GM12801 (cell line): Measurements from ENCODE around the gene CASP8AP2.

Experiments
- CTCF ChIP-seq: IDR thresholded peaks from one replicate; pipeline ENCODE4 v1.5.1; 2011; ENCODE audit warnings: control low read depth; ENCODE audit not compliant: insufficient read length; ENCODE audit errors: extremely low read depth

Gene CASP8AP2

GRCh38 chr6:89830170-89830809 lies 610 bp downstream of the CASP8AP2 start:
- TF ChIP-seq CTCF: no peak

DNA sequence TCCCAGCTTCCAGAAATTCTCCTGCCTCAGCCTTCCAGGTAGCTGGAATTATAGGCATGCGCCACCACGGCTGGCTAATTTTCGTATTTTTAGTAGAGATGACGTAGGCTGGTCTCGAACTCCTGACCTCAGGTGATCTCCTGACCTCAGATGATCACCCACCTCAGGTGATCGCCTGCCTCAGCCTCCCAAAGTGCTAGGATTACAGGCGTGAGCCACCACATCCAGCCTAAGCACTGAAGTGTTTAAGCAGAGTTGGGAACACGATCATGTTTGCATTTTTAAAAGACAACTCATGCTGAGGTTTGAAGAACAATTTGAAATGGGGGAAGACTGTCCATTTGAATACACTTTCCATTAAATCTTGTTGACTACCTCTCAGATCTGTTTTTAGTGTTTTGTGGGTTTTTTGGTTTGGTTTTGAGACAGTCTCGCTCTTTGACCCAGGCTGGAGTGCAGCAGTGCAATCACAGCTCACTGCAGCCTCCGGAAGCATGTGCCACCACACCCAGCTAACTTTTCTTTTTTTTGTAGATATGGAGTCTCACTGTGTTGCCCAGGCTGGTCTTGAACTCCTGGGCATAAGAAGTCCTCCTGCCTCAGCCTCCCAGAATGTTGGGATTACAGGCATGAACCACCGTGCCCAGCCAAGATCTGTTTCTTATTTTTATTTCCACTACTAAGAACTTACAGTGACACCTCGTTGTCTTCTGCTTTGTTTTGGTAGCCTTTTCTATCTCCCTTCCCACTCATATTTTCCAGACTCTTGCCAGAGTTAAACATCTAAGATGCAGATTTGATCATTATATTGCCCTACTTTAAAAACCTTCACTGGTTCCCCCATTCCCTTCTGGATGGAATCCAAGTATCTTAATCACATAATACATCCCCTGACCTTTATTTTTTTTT lies 5.5 kb downstream of the CASP8AP2 start:
- TF ChIP-seq CTCF: no peak

- TF ChIP-seq CTCF: no peak
These were observed 7.1 kb downstream of the CASP8AP2 start for GRCh38 chr6:89836639-89837222.

GRCh38 chr6:89840538-89840937 lies 10.9 kb downstream of the CASP8AP2 start:
- TF ChIP-seq CTCF: no peak

GRCh38 chr6:89842228-89842627 lies 12.5 kb downstream of the CASP8AP2 start:
- TF ChIP-seq CTCF: no peak

DNA sequence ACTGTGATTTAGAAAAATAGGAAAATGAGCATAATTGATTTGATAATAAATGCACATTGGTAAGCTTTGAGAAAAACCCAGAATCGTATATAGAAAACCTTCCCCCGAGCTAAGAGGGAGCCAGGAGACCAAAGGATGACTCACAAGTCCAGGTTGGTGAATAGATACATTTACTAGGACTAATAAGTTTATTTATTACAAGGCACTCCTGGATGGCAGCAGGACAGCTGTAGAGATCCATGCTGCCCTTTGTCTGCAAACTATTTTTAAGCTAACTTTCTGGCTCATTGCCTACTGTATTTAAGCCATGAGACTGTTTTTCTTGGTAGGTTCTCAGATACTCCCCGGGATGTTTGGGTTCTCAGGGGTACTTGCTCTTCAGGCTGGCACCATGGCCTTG lies 13.4 kb downstream of the CASP8AP2 start:
- no peak for TF ChIP-seq CTCF

- no peak for TF ChIP-seq CTCF
These were observed 23.4 kb downstream of the CASP8AP2 start for GRCh38 chr6:89853068-89853467.
